Astrocyte (in vitro differentiated cells and primary cell): ENCODE measurements around the gene SULF2. TPM values are rescaled to one million over a fixed set of nuclear protein-coding genes. Genes with fewer than 3 reads are reported as not detected.
A peak's percentile ranks its signal among the peaks of the same experiment; 100 is the strongest.

Experiments
- DNase-seq: peaks from one replicate; pipeline ENCODE4 v3.0.0-alpha.2; 2010; ENCODE audit warnings: low read depth
- FAIRE-seq: peaks from 2 replicates; lab custom pipeline; 2011; peaks lifted over from hg19 to GRCh38; lab: Jason Lieb, UNC
- H2AFZ ChIP-seq: 2 replicates; pipeline ENCODE4 v1.6.0; 2012; ENCODE audit warnings: low read depth, low read length, inconsistent platforms
- H3K27ac ChIP-seq: 2 replicates; pipeline ENCODE4 v1.5.1; 2011; ENCODE audit warnings: low read depth, low read length, inconsistent platforms
- H3K27me3 ChIP-seq: 2 replicates; pipeline ENCODE4 v1.6.0; 2011; ENCODE audit warnings: low read length, inconsistent platforms; ENCODE audit not compliant: insufficient read depth
- H3K36me3 ChIP-seq: 2 replicates; pipeline ENCODE4 v1.5.1; 2011; ENCODE audit warnings: low read length, inconsistent platforms; ENCODE audit not compliant: insufficient read depth
- H3K4me1 ChIP-seq: 2 replicates; pipeline ENCODE4 v1.5.1; 2011; ENCODE audit warnings: low read length, inconsistent platforms; ENCODE audit not compliant: insufficient read depth
- H3K4me2 ChIP-seq: 2 replicates; pipeline ENCODE4 v1.6.0; 2012; ENCODE audit warnings: low read length, inconsistent platforms
- H3K4me3 ChIP-seq: 2 replicates; pipeline ENCODE4 v1.5.1; 2011; ENCODE audit warnings: low read depth, mild to moderate bottlenecking, low read length, inconsistent platforms; ENCODE audit not compliant: insufficient read depth
- H3K79me2 ChIP-seq: 2 replicates; pipeline ENCODE4 v1.6.0; 2012; ENCODE audit warnings: mild to moderate bottlenecking, low read length, inconsistent platforms; ENCODE audit not compliant: insufficient read depth
- H3K9ac ChIP-seq: 2 replicates; pipeline ENCODE4 v1.6.0; 2012; ENCODE audit warnings: mild to moderate bottlenecking, low read length, inconsistent platforms
- H3K9me3 ChIP-seq: 2 replicates; pipeline ENCODE4 v1.5.1; 2012; ENCODE audit warnings: low read depth, mild to moderate bottlenecking, low read length, inconsistent platforms; ENCODE audit not compliant: insufficient read depth
- H4K20me1 ChIP-seq: 2 replicates; pipeline ENCODE4 v1.6.0; 2012; ENCODE audit warnings: low read length, inconsistent platforms; ENCODE audit not compliant: insufficient read depth
- H3K27ac Mint-ChIP-seq: one replicate; pipeline ENCODE4 v1.8.0; 2021; ENCODE audit warnings: mild to moderate bottlenecking, mixed read lengths; ENCODE audit not compliant: unreplicated experiment
- H3K27me3 Mint-ChIP-seq: one replicate; pipeline ENCODE4 v1.8.0; 2021; ENCODE audit warnings: low read depth, mixed read lengths; ENCODE audit not compliant: unreplicated experiment
- H3K36me3 Mint-ChIP-seq: one replicate; pipeline ENCODE4 v1.8.0; 2021; ENCODE audit warnings: low read depth, mixed read lengths; ENCODE audit not compliant: unreplicated experiment
- H3K4me1 Mint-ChIP-seq: one replicate; pipeline ENCODE4 v1.8.0; 2021; ENCODE audit warnings: low read depth, mixed read lengths; ENCODE audit not compliant: unreplicated experiment
- H3K4me3 Mint-ChIP-seq: one replicate; pipeline ENCODE4 v1.8.0; 2021; ENCODE audit warnings: mild to moderate bottlenecking, moderate library complexity, mixed read lengths; ENCODE audit not compliant: unreplicated experiment
- H3K9me3 Mint-ChIP-seq: one replicate; pipeline ENCODE4 v1.8.0; 2021; ENCODE audit warnings: mild to moderate bottlenecking, mixed read lengths; ENCODE audit not compliant: unreplicated experiment
- EZH2 ChIP-seq: IDR thresholded peaks from 2 replicates; pipeline ENCODE4 v1.6.1; 2012; ENCODE audit warnings: mild to moderate bottlenecking, low read length, inconsistent platforms; ENCODE audit not compliant: insufficient read depth
- total RNA-seq: library from RNA; stranded (reverse); gene quantifications from 2 replicates; pipeline ENCODE4 v1.2.1, GENCODE V29; 2021
- TF ChIP-seq, protein P1 (sequence below): IDR thresholded peaks from 2 replicates; pipeline ENCODE4 v1.5.1; 2011; ENCODE audit warnings: low read depth, mild to moderate bottlenecking, inconsistent platforms, low read length, moderate library complexity; ENCODE audit not compliant: insufficient read depth

Gene SULF2
- total RNA-seq, 1 donor from 2014 or later: 139 TPM

DNA sequence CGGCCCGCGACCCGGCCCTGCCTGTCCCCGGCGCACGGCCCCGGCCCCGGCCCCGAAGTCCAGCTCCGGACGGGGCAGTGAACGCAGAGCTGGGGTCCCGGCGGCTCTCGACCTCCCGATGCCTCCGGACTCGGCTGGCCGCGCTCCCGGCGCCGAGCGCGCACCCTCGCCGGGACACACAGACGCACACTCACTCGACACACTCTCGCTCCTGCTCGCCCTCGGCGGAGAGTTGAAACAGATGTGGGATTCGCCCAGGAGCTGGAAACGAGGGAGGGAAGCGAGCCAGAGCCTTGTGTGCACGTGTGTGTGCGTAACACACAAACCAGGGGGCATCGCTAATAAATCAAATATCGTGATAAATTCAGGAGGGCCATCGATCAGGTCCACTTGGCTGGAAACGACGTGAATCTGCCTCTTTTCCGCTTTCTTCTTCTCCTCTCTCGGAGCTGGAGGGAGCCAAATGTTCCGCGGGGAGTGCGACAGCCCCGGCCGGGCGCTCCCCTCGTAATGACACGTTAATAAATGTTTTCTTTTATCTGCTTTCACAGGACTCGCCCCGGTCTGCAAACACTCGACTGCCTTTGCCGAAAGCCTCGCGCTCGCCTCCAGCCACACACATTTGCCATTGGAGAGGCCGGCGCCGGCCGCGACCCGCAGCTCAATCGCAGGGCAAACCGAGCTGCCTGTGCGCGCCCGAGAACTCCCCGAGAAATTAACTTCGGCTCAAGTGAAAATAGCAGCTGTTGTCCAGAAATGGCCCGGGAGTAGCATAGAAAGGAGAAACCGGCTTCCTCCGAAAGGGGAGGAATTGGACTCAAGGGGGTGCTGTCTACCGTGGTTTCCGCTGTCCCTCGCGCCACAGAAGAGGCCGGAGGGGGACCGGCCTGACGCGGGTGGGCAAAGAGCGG lies 828 bp upstream of the SULF2 start:
- FAIRE-seq: no peak

DNA sequence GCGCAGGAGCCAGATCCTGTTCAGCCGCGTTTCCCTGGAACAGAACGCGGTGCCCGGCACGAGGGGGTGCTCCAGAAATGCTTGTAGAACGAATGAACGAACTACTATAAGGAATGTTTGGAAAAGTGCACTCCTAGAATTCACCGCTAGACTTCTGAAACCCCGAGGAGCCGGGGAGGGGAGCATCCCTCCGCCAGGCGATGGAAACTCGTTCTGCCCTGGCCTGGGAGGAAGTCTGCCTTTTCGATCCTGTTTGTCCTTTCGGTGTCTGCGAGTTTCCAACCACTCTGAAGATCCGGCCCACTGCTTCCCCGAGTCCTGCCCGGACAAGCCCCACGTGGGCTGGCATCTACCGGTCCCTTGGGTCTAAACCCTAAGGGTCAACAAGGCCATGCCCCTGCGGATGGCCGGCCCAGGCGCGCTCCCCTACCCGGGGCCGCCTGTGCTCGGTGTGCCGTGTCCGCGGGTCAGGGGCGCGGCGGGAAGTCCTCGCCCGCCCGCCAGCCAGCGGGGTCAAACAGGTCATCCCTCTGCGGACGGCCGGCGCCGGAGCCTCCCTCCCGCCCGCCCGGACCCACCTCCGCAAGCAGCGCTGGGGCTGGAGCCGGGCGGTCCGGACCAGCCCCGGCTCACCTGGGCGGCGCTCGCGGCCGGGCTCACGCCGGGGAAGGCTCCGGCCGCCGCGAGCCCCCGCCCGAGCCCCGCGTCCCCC lies 526 bp downstream of the SULF2 start:
- peaks cover 13% of the 10 kb centered on the region for H3K27me3 Mint-ChIP-seq
- no peak overlapping the region for H3K27ac Mint-ChIP-seq
- H3K4me1 ChIP-seq: peaks cover 12% of the 10 kb centered on the region

More for the DNA sequence above, 828 bp upstream of the SULF2 start:
- H3K9ac ChIP-seq: peak overlapping the region; percentile 80
- peak; percentile 80 for DNase-seq
- Mint-ChIP-seq H3K4me3 (peak overlapping the region; percentile 89), H3K4me1 (peaks cover 8% of the 10 kb centered on the region), H3K9me3 (no peaks in the 10 kb centered on the region), H3K27ac (peak overlapping the region; percentile 77), H3K36me3 (no peaks in the 10 kb centered on the region), H3K27me3 (peaks cover 13% of the 10 kb centered on the region)
- H3K4me3 ChIP-seq: peak overlapping the region; percentile 66
- H3K27ac ChIP-seq: peak overlapping the region; percentile 49
- H3K27me3 ChIP-seq: peaks cover 12% of the 10 kb centered on the region
- peak overlapping the region; percentile 98 for H3K4me2 ChIP-seq
- peaks cover 18% of the 10 kb centered on the region for H3K4me1 ChIP-seq
- TF ChIP-seq, protein P1, sequence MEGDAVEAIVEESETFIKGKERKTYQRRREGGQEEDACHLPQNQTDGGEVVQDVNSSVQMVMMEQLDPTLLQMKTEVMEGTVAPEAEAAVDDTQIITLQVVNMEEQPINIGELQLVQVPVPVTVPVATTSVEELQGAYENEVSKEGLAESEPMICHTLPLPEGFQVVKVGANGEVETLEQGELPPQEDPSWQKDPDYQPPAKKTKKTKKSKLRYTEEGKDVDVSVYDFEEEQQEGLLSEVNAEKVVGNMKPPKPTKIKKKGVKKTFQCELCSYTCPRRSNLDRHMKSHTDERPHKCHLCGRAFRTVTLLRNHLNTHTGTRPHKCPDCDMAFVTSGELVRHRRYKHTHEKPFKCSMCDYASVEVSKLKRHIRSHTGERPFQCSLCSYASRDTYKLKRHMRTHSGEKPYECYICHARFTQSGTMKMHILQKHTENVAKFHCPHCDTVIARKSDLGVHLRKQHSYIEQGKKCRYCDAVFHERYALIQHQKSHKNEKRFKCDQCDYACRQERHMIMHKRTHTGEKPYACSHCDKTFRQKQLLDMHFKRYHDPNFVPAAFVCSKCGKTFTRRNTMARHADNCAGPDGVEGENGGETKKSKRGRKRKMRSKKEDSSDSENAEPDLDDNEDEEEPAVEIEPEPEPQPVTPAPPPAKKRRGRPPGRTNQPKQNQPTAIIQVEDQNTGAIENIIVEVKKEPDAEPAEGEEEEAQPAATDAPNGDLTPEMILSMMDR: peak; percentile 68
- TF ChIP-seq EZH2: peak; percentile 29
- peak overlapping the region; percentile 92 for H2AFZ ChIP-seq
- peaks cover 5% of the 10 kb centered on the region for H3K79me2 ChIP-seq
- H3K36me3 ChIP-seq: no peaks in the 10 kb centered on the region
- H3K9me3 ChIP-seq: no peaks in the 10 kb centered on the region
- H4K20me1 ChIP-seq: peaks cover 36% of the 10 kb centered on the region

More for the DNA sequence above, 526 bp downstream of the SULF2 start:
- Histone ChIP-seq H3K9me3 (no peaks in the 10 kb centered on the region), H3K36me3 (no peaks in the 10 kb centered on the region), H3K27ac (peak overlapping the region; percentile 31), H2AFZ (peak overlapping the region; percentile 84), H3K79me2 (peaks cover 5% of the 10 kb centered on the region), H3K27me3 (peaks cover 12% of the 10 kb centered on the region), H3K4me3 (peak overlapping the region; percentile 63), H3K4me2 (peak overlapping the region; percentile 95), H3K9ac (peak overlapping the region; percentile 68), H4K20me1 (peaks cover 40% of the 10 kb centered on the region)
- Mint-ChIP-seq H3K9me3 (no peaks in the 10 kb centered on the region), H3K4me1 (peaks cover 8% of the 10 kb centered on the region), H3K36me3 (no peaks in the 10 kb centered on the region), H3K4me3 (peak overlapping the region; percentile 90)
- TF ChIP-seq, protein P1: peak; percentile 12
- TF ChIP-seq EZH2: no peak
- FAIRE-seq (no peak), DNase-seq (peak; percentile 58)
